ENCODE results near the gene OR9A2. TPM values are rescaled to one million over a fixed set of nuclear protein-coding genes. Genes with fewer than 3 reads are reported as not detected.

Gene OR9A2
- total RNA-seq, 1 experiment from 2014 or later: not detected

DNA sequence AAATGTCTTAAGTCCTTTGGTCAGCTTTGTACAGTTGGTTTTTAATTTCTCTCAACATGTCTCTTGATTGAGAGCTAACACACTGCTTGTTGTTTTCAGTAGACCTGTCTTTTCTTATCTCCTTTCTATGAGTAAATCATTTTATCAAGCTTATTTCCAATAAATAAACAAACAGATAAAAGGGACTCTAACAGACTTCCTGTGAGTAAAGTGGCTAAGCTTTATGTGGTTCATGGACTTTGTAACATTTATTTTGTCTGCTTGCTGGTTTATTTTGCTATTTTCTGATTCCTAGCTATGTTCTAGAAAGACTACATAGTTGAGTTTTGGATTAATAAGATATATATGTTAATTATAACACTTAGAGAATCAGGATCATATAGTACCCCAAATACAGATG, 27.1 kb downstream of the OR9A2 start:
- no peak for ATAC-seq
- Histone ChIP-seq H3K27me3 (ENCODE audit: insufficient read depth, low read length) (no peaks in the 10 kb centered on the region), H3K79me2 (ENCODE audit: insufficient read depth, low read length) (no peaks in the 10 kb centered on the region), H3K4me3 (replicated peaks in 1 of 2; ENCODE audit: low read depth in 1 of 2, low read length in 2 of 2) (no peak overlapping the region), H3K9ac (ENCODE audit: low read length) (no peak overlapping the region), H3K4me2 (ENCODE audit: low read length) (no peak overlapping the region), H3K9me3 (ENCODE audit: control insufficient read depth in 1 of 2, insufficient read depth in 1 of 2, low read depth in 1 of 2, low read length in 2 of 2) (no peaks in the 10 kb centered on the region), H3K4me1 (ENCODE audit: control insufficient read depth in 1 of 2, insufficient read depth in 2 of 2, low read length in 2 of 2) (peaks cover 0 to 8% of the 10 kb centered on the region in 2 experiments; a peak in 1 of 4 replicates), H3K9me2 (ENCODE audit: insufficient read depth) (no peaks in the 10 kb centered on the region), H3K27ac (ENCODE audit: low read depth, low read length) (no peak overlapping the region), H4K20me1 (ENCODE audit: insufficient read depth) (no peaks in the 10 kb centered on the region), H3K36me3 (ENCODE audit: control insufficient read depth in 1 of 2, insufficient read depth in 2 of 2, low read length in 2 of 2) (no peaks in the 10 kb centered on the region), H2AFZ (ENCODE audit: low read depth, low read length, poor library complexity, severe bottlenecking) (no peak overlapping the region)
- no peak for DNase-seq (ENCODE audit: low read depth, low spot score)
- ChIA-PET POLR2A (no interaction called here), CTCF (interaction anchor here (0.8 to 18.9 kb wide), 6 partner anchors 120 to 396 kb away, joined by 3 to 331 read pairs (median 4); no protein-coding TSS in a partner anchor), RAD21 (ENCODE audit: low non-redundant PET in 1 of 2, low total read pairs in 2 of 2, uncharacterized antibody in 2 of 2, unreplicated experiment in 2 of 2) (interaction anchor here in 1 of 2 experiments (0.7 kb wide), 1 partner anchor 119 kb away, joined by 3 read pairs; no protein-coding TSS in a partner anchor)
- intact Hi-C loops (cut with micrococcal nuclease): loop anchor here (5.0 to 10.0 kb wide), 3 partner anchors 395 to 495 kb away; no protein-coding TSS in a partner anchor
- no peak for TF ChIP-seq YY1 (IDR thresholded peaks at IDR 0.05; ENCODE audit: extremely low read depth, insufficient replicate concordance, low read depth, low read length)
- TF ChIP-seq, protein P1, sequence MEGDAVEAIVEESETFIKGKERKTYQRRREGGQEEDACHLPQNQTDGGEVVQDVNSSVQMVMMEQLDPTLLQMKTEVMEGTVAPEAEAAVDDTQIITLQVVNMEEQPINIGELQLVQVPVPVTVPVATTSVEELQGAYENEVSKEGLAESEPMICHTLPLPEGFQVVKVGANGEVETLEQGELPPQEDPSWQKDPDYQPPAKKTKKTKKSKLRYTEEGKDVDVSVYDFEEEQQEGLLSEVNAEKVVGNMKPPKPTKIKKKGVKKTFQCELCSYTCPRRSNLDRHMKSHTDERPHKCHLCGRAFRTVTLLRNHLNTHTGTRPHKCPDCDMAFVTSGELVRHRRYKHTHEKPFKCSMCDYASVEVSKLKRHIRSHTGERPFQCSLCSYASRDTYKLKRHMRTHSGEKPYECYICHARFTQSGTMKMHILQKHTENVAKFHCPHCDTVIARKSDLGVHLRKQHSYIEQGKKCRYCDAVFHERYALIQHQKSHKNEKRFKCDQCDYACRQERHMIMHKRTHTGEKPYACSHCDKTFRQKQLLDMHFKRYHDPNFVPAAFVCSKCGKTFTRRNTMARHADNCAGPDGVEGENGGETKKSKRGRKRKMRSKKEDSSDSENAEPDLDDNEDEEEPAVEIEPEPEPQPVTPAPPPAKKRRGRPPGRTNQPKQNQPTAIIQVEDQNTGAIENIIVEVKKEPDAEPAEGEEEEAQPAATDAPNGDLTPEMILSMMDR (IDR thresholded peaks at IDR 0.05 in 2 of 3, conservative IDR thresholded peaks at IDR 0.05 in 1 of 3; ENCODE audit: borderline replicate concordance in 1 of 3, insufficient read depth in 1 of 3, low read depth in 2 of 3, low read length in 2 of 3): no peak
- no TSS peak for BruUV-seq (replicated peaks)

DNA sequence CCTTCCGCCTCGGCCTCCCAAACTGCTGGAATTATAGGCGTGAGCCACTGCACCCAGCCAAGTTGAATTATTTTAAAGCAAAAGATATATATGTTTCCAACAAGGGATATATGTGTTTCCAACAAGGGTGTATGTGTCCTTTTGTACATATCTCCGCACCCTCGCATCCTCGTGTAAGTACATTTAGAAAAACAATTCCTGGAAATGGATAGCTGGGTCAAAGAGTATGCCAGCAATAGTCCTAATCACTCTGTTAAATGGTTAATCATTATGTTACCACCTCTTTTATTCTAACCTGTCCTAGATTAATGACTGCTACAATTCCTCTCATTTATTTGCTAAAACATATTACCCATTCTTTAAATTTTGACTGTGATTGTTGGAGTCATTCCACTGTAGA, 28.0 kb downstream of the OR9A2 start:
- no peak overlapping the region for H3K4me2 ChIP-seq (ENCODE audit: low read length)
- no peak for DNase-seq (ENCODE audit: low read depth, low spot score)
- TF ChIP-seq CEBPB (IDR thresholded peaks at IDR 0.05; ENCODE audit: low read depth): no peak
- no peak for TF ChIP-seq ZFX (IDR thresholded peaks at IDR 0.05)
- no peak for TF ChIP-seq ZNF274 (IDR thresholded peaks at IDR 0.05; ENCODE audit: low read depth, low read length)
- no peak for TF ChIP-seq RAD21 (IDR thresholded peaks at IDR 0.05; ENCODE audit: low read depth)
- TF ChIP-seq TCF7L2 (IDR thresholded peaks at IDR 0.05; ENCODE audit: borderline replicate concordance, extremely low read depth, insufficient read depth, insufficient read length): no peak
- no peak for TF ChIP-seq EZH2 (IDR thresholded peaks at IDR 0.05)
- TF ChIP-seq, protein P2, sequence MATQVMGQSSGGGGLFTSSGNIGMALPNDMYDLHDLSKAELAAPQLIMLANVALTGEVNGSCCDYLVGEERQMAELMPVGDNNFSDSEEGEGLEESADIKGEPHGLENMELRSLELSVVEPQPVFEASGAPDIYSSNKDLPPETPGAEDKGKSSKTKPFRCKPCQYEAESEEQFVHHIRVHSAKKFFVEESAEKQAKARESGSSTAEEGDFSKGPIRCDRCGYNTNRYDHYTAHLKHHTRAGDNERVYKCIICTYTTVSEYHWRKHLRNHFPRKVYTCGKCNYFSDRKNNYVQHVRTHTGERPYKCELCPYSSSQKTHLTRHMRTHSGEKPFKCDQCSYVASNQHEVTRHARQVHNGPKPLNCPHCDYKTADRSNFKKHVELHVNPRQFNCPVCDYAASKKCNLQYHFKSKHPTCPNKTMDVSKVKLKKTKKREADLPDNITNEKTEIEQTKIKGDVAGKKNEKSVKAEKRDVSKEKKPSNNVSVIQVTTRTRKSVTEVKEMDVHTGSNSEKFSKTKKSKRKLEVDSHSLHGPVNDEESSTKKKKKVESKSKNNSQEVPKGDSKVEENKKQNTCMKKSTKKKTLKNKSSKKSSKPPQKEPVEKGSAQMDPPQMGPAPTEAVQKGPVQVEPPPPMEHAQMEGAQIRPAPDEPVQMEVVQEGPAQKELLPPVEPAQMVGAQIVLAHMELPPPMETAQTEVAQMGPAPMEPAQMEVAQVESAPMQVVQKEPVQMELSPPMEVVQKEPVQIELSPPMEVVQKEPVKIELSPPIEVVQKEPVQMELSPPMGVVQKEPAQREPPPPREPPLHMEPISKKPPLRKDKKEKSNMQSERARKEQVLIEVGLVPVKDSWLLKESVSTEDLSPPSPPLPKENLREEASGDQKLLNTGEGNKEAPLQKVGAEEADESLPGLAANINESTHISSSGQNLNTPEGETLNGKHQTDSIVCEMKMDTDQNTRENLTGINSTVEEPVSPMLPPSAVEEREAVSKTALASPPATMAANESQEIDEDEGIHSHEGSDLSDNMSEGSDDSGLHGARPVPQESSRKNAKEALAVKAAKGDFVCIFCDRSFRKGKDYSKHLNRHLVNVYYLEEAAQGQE (IDR thresholded peaks at IDR 0.05; ENCODE audit: low read depth): no peak
- no peaks in the 10 kb centered on the region for H4K20me1 ChIP-seq (ENCODE audit: insufficient read depth)
- H2AFZ ChIP-seq (ENCODE audit: low read depth, low read length, poor library complexity, severe bottlenecking): no peak overlapping the region
- ChIA-PET RAD21 (ENCODE audit: low non-redundant PET in 1 of 2, low total read pairs in 2 of 2, uncharacterized antibody in 2 of 2, unreplicated experiment in 2 of 2) (no interaction called here), CTCF (interaction anchor here (1.1 to 18.9 kb wide), 5 partner anchors 89 to 366 kb away, joined by 3 to 331 read pairs (median 5); no protein-coding TSS in a partner anchor), POLR2A (no interaction called here)
- no peaks in the 10 kb centered on the region for H3K27me3 ChIP-seq (ENCODE audit: insufficient read depth, low read length)
- H3K27ac ChIP-seq (ENCODE audit: low read depth, low read length): no peak overlapping the region
- ATAC-seq: no peak
- no TSS peak for BruUV-seq (replicated peaks)
- H3K4me1 ChIP-seq (ENCODE audit: control insufficient read depth in 1 of 2, insufficient read depth in 2 of 2, low read length in 2 of 2): peaks cover 0 to 8% of the 10 kb centered on the region in 2 experiments; a peak in 1 of 4 replicates
- H3K9me2 ChIP-seq (ENCODE audit: insufficient read depth): no peaks in the 10 kb centered on the region
- no peak overlapping the region for H3K9ac ChIP-seq (ENCODE audit: low read length)
- H3K36me3 ChIP-seq (ENCODE audit: control insufficient read depth in 1 of 2, insufficient read depth in 2 of 2, low read length in 2 of 2): no peaks in the 10 kb centered on the region
- H3K4me3 ChIP-seq (replicated peaks in 1 of 2; ENCODE audit: low read depth in 1 of 2, low read length in 2 of 2): no peak overlapping the region
- H3K9me3 ChIP-seq (ENCODE audit: control insufficient read depth in 1 of 2, insufficient read depth in 1 of 2, low read depth in 1 of 2, low read length in 2 of 2): no peaks in the 10 kb centered on the region
- intact Hi-C loops (cut with micrococcal nuclease): no loop called here
- H3K79me2 ChIP-seq (ENCODE audit: insufficient read depth, low read length): no peaks in the 10 kb centered on the region
